Naive B cell (primary cell): ENCODE results near the gene JUP. TPM values are rescaled to one million over a fixed set of nuclear protein-coding genes. Genes with fewer than 3 reads are reported as not detected.
A peak's percentile ranks its signal among the peaks of the same experiment; 100 is the strongest.

Source experiments
- ATAC-seq, 2 donors: fragments of 150-1000 bp; cut with Tn5 transposase; 2 replicates each; pipeline ENCODE4 v1.10.0; 2021; ENCODE audit warnings: low read depth in 2 of 2, mild to moderate bottlenecking in 2 of 2, moderate library complexity in 2 of 2
- DNase-seq: peaks from one replicate; pipeline ENCODE4 v3.0.0; 2022
- H3K27ac Mint-ChIP-seq, 6 donors: one replicate each; pipeline ENCODE4 v1.8.0; 2020 to 2022; ENCODE audit warnings: mild to moderate bottlenecking in 6 of 6, mixed read lengths in 6 of 6, moderate library complexity in 5 of 6, inconsistent platforms in 2 of 6
- H3K27me3 Mint-ChIP-seq, 3 donors: one replicate each; pipeline ENCODE4 v1.8.0; 2021 to 2022; ENCODE audit warnings: mixed read lengths in 3 of 3, mild to moderate bottlenecking in 1 of 3
- H3K36me3 Mint-ChIP-seq, 2 donors: one replicate each; pipeline ENCODE4 v1.8.0; 2020 to 2022; ENCODE audit warnings: mixed read lengths in 2 of 2, inconsistent platforms in 1 of 2, mild to moderate bottlenecking in 1 of 2
- H3K4me1 Mint-ChIP-seq, 3 donors: one replicate each; pipeline ENCODE4 v1.8.0; 2020 to 2022; ENCODE audit warnings: mixed read lengths in 3 of 3, inconsistent platforms in 1 of 3, mild to moderate bottlenecking in 1 of 3, moderate library complexity in 1 of 3
- H3K4me3 Mint-ChIP-seq, 8 donors: one replicate each; pipeline ENCODE4 v1.8.0; 2020 to 2022; ENCODE audit warnings: mild to moderate bottlenecking in 8 of 8, mixed read lengths in 8 of 8, moderate library complexity in 8 of 8, inconsistent platforms in 2 of 8
- H3K9me3 Mint-ChIP-seq, 7 donors: one replicate each; pipeline ENCODE4 v1.8.0; 2020 to 2022; ENCODE audit warnings: mixed read lengths in 7 of 7, mild to moderate bottlenecking in 5 of 7, inconsistent platforms in 2 of 7, moderate library complexity in 1 of 7
- polyA plus RNA-seq, 6 donors: library from polyadenylated mRNA; unstranded; fragments of 300-500 nt; fragmentation: Illumina TruSeq; gene quantifications; one replicate each; pipeline ENCODE4 v1.2.3, GENCODE V29; 2021; ENCODE audit warnings: low read depth in 6 of 6

JUP gene
- polyA plus RNA-seq, 6 donors from 2014 or later, result 32.9 to 123 (median 51.0) TPM

GRCh38 chr17:41771389-41772206, 14.9 kb downstream of the JUP start:
- Mint-ChIP-seq H3K27me3 (no peaks in the 10 kb centered on the region), H3K4me3 (peak overlapping the region in 2 of 8 donors; percentile 2 to 43), H3K9me3 (no peaks in the 10 kb centered on the region), H3K4me1 (peaks cover 6 to 36% (median 20%) of the 10 kb centered on the region in 3 donors), H3K36me3 (peaks cover 3 to 22% of the 10 kb centered on the region in 2 donors), H3K27ac (peak overlapping the region in 4 of 6 donors; percentile 39 to 85 (median 80))
- peak in 1 of 2 donors; percentile 27 for ATAC-seq
- DNase-seq, result no peak

- peaks cover 0 to 31% of the 10 kb centered on the region in 2 donors for H3K36me3 Mint-ChIP-seq
- ATAC-seq, result no peak
- no peaks in the 10 kb centered on the region for H3K27me3 Mint-ChIP-seq
- no peak for DNase-seq
- H3K27ac Mint-ChIP-seq, result no peak overlapping the region
- H3K9me3 Mint-ChIP-seq, result no peaks in the 10 kb centered on the region
- H3K4me1 Mint-ChIP-seq, result peaks cover 6 to 30% (median 16%) of the 10 kb centered on the region in 3 donors
- peak overlapping the region in 1 of 8 donors; percentile 55 for H3K4me3 Mint-ChIP-seq
Measured at GRCh38 chr17:41769985-41770384, 16.5 kb downstream of the JUP start.

GRCh38 chr17:41769346-41769862, 17.1 kb downstream of the JUP start:
- no peaks in the 10 kb centered on the region for H3K27me3 Mint-ChIP-seq
- peaks cover 0 to 31% of the 10 kb centered on the region in 2 donors for H3K36me3 Mint-ChIP-seq
- H3K4me1 Mint-ChIP-seq, result peaks cover 6 to 25% (median 13%) of the 10 kb centered on the region in 3 donors
- no peak overlapping the region for H3K4me3 Mint-ChIP-seq
- H3K27ac Mint-ChIP-seq, result peak overlapping the region in 1 of 6 donors; percentile 71
- DNase-seq (no peak), ATAC-seq (no peak)
- no peaks in the 10 kb centered on the region for H3K9me3 Mint-ChIP-seq

- H3K27me3 Mint-ChIP-seq, result no peaks in the 10 kb centered on the region
Measured at GRCh38 chr17:41768682-41769288, 17.7 kb downstream of the JUP start.

GRCh38 chr17:41767324-41768042, 19.0 kb downstream of the JUP start:
- H3K4me1 Mint-ChIP-seq, result peaks cover 6 to 15% (median 9%) of the 10 kb centered on the region in 3 donors
- ATAC-seq (no peak), DNase-seq (no peak)
- H3K27me3 Mint-ChIP-seq, result no peaks in the 10 kb centered on the region
- no peaks in the 10 kb centered on the region for H3K9me3 Mint-ChIP-seq
- peaks cover 0 to 43% of the 10 kb centered on the region in 2 donors for H3K36me3 Mint-ChIP-seq
- peak overlapping the region in 1 of 8 donors; percentile 70 for H3K4me3 Mint-ChIP-seq
- peak overlapping the region in 1 of 6 donors; percentile 62 for H3K27ac Mint-ChIP-seq

More at GRCh38 chr17:41768682-41769288, 17.7 kb downstream of the JUP start:
- DNase-seq (no peak), ATAC-seq (no peak)
- Mint-ChIP-seq H3K9me3 (no peaks in the 10 kb centered on the region), H3K36me3 (peaks cover 0 to 31% of the 10 kb centered on the region in 2 donors), H3K4me3 (no peak overlapping the region), H3K4me1 (peaks cover 6 to 19% (median 9%) of the 10 kb centered on the region in 3 donors), H3K27ac (peak overlapping the region in 1 of 6 donors; percentile 38)

GRCh38 chr17:41766135-41766534, 20.4 kb downstream of the JUP start:
- ATAC-seq, result no peak
- Mint-ChIP-seq H3K4me3 (no peak overlapping the region), H3K27me3 (no peaks in the 10 kb centered on the region)

GRCh38 chr17:41763327-41763726, 23.2 kb downstream of the JUP start:
- no peak overlapping the region for H3K4me3 Mint-ChIP-seq
- no peaks in the 10 kb centered on the region for H3K9me3 Mint-ChIP-seq
- ATAC-seq (no peak), DNase-seq (no peak)
- peaks cover 10 to 19% (median 18%) of the 10 kb centered on the region in 3 donors for H3K4me1 Mint-ChIP-seq
- peaks cover 0 to 44% of the 10 kb centered on the region in 2 donors for H3K36me3 Mint-ChIP-seq
- H3K27me3 Mint-ChIP-seq, result no peaks in the 10 kb centered on the region
- peak overlapping the region in 2 of 6 donors; percentile 53 to 59 for H3K27ac Mint-ChIP-seq

More at GRCh38 chr17:41766135-41766534, 20.4 kb downstream of the JUP start:
- Mint-ChIP-seq H3K9me3 (no peaks in the 10 kb centered on the region), H3K36me3 (peaks cover 0 to 51% of the 10 kb centered on the region in 2 donors), H3K4me1 (peaks cover 7 to 10% (median 10%) of the 10 kb centered on the region in 3 donors), H3K27ac (peak overlapping the region in 2 of 6 donors; percentile 39 to 89)
- DNase-seq, result no peak

GRCh38 chr17:41762841-41763240, 23.7 kb downstream of the JUP start:
- Mint-ChIP-seq H3K9me3 (no peaks in the 10 kb centered on the region), H3K4me1 (peaks cover 10 to 19% (median 18%) of the 10 kb centered on the region in 3 donors), H3K27me3 (no peaks in the 10 kb centered on the region), H3K36me3 (peaks cover 0 to 42% of the 10 kb centered on the region in 2 donors), H3K4me3 (no peak overlapping the region), H3K27ac (peak overlapping the region in 2 of 6 donors; percentile 15 to 59)
- DNase-seq (no peak), ATAC-seq (no peak)

GRCh38 chr17:41762391-41762790, 24.1 kb downstream of the JUP start:
- no peaks in the 10 kb centered on the region for H3K9me3 Mint-ChIP-seq
- peaks cover 0 to 37% of the 10 kb centered on the region in 2 donors for H3K36me3 Mint-ChIP-seq
- H3K4me3 Mint-ChIP-seq, result no peak overlapping the region
- H3K27ac Mint-ChIP-seq, result peak overlapping the region in 2 of 6 donors; percentile 53 to 81
- ATAC-seq (no peak), DNase-seq (no peak)
- no peaks in the 10 kb centered on the region for H3K27me3 Mint-ChIP-seq
- peaks cover 10 to 18% (median 16%) of the 10 kb centered on the region in 3 donors for H3K4me1 Mint-ChIP-seq

GRCh38 chr17:41760878-41761277, 25.6 kb downstream of the JUP start:
- H3K4me1 Mint-ChIP-seq, result peaks cover 10 to 18% (median 16%) of the 10 kb centered on the region in 3 donors
- peaks cover 0 to 26% of the 10 kb centered on the region in 2 donors for H3K36me3 Mint-ChIP-seq
- H3K27ac Mint-ChIP-seq, result peak overlapping the region; percentile 4 to 97 (median 59)
- H3K4me3 Mint-ChIP-seq, result peak overlapping the region in 3 of 8 donors; percentile 37 to 81 (median 59)
- ATAC-seq (peak; percentile 71 to 97), DNase-seq (peak; percentile 11)
- H3K27me3 Mint-ChIP-seq, result no peaks in the 10 kb centered on the region
- no peaks in the 10 kb centered on the region for H3K9me3 Mint-ChIP-seq

- DNase-seq (no peak), ATAC-seq (no peak)
- H3K4me1 Mint-ChIP-seq, result peaks cover 10 to 18% (median 16%) of the 10 kb centered on the region in 3 donors
- no peak overlapping the region for H3K4me3 Mint-ChIP-seq
- peaks cover 0 to 25% of the 10 kb centered on the region in 2 donors for H3K36me3 Mint-ChIP-seq
- H3K27ac Mint-ChIP-seq, result no peak overlapping the region
- H3K27me3 Mint-ChIP-seq, result no peaks in the 10 kb centered on the region
- H3K9me3 Mint-ChIP-seq, result no peaks in the 10 kb centered on the region
Measured at GRCh38 chr17:41758601-41759000, 27.9 kb downstream of the JUP start.

- peaks cover 0 to 5% of the 10 kb centered on the region in 2 donors for H3K36me3 Mint-ChIP-seq
- H3K4me3 Mint-ChIP-seq, result no peak overlapping the region
- no peaks in the 10 kb centered on the region for H3K27me3 Mint-ChIP-seq
- no peaks in the 10 kb centered on the region for H3K4me1 Mint-ChIP-seq
- ATAC-seq (no peak), DNase-seq (no peak)
- no peaks in the 10 kb centered on the region for H3K9me3 Mint-ChIP-seq
- peak overlapping the region in 1 of 6 donors; percentile 2 for H3K27ac Mint-ChIP-seq
Measured at GRCh38 chr17:41754066-41754465, 32.4 kb downstream of the JUP start.

GRCh38 chr17:41751288-41751687, 35.2 kb downstream of the JUP start:
- ATAC-seq, result no peak
- Mint-ChIP-seq H3K36me3 (peaks cover 0 to 5% of the 10 kb centered on the region in 2 donors), H3K4me3 (no peak overlapping the region)

More at GRCh38 chr17:41751288-41751687, 35.2 kb downstream of the JUP start:
- Mint-ChIP-seq H3K27me3 (peaks cover 0 to 5% (median 0%) of the 10 kb centered on the region in 3 donors), H3K9me3 (no peaks in the 10 kb centered on the region), H3K27ac (no peak overlapping the region), H3K4me1 (no peaks in the 10 kb centered on the region)
- no peak for DNase-seq
